DMS153 treated with DMSO at 0.1 percent for 48 hours (cell line): ENCODE results near the gene IL31.
A peak's percentile ranks its signal among the peaks of the same experiment; 100 is the strongest.
"Not testable (repeated sequence)": the region's sequence is repeated elsewhere in the genome, so short reads cannot be mapped to it uniquely, and the experiment has no call there.

ENCODE experiments used
- DNase-seq: peaks from one replicate; lab custom pipeline; 2025; ENCODE audit not compliant: unreplicated experiment; lab: John Stamatoyannopoulos, UW

IL31 gene

GRCh38 chr12:122194804-122195203 lies 20.8 kb upstream of the IL31 start:
- DNase-seq: no peak

GRCh38 chr12:122192441-122192840 lies 18.4 kb upstream of the IL31 start:
- no peak for DNase-seq

- DNase-seq: no peak
Measured at GRCh38 chr12:122190842-122191668, 17.0 kb upstream of the IL31 start.

GRCh38 chr12:122189626-122190475 lies 15.8 kb upstream of the IL31 start:
- no peak for DNase-seq

- DNase-seq: no peak
Measured at GRCh38 chr12:122187466-122187865, 13.4 kb upstream of the IL31 start.

GRCh38 chr12:122185494-122186082 lies 11.6 kb upstream of the IL31 start:
- no peak for DNase-seq

GRCh38 chr12:122185079-122185478 lies 11.1 kb upstream of the IL31 start:
- DNase-seq: no peak

- DNase-seq: no peak
Measured at GRCh38 chr12:122184517-122184916, 10.5 kb upstream of the IL31 start.

GRCh38 chr12:122183588-122183940 lies 9.5 kb upstream of the IL31 start:
- DNase-seq: no peak

GRCh38 chr12:122182887-122183587 lies 9.0 kb upstream of the IL31 start, which contains the start of gene LRRC43:
TSS of gene LRRC43 (plus strand) at chr12:122183123. CDS start at chr12:122183145, 22 bp downstream.
- DNase-seq: peak; percentile 15

GRCh38 chr12:122176473-122176872 lies 2.5 kb upstream of the IL31 start:
- not testable (repeated sequence) for DNase-seq

- no peak for DNase-seq
Measured at GRCh38 chr12:122172262-122172939, 1.6 kb downstream of the IL31 start.

- DNase-seq: no peak
Measured at GRCh38 chr12:122171399-122171798, 2.6 kb downstream of the IL31 start.

GRCh38 chr12:122168492-122168891 lies 5.5 kb downstream of the IL31 start:
- DNase-seq: no peak

- no peak for DNase-seq
Measured at GRCh38 chr12:122167356-122167925, 6.6 kb downstream of the IL31 start.

- no peak for DNase-seq
Measured at GRCh38 chr12:122166422-122167349, 7.3 kb downstream of the IL31 start.

GRCh38 chr12:122162976-122163375 lies 11.0 kb downstream of the IL31 start:
- DNase-seq: no peak

GRCh38 chr12:122161682-122162081 lies 12.3 kb downstream of the IL31 start:
- no peak for DNase-seq

GRCh38 chr12:122160761-122161160 lies 13.3 kb downstream of the IL31 start:
- no peak for DNase-seq
